ENCODE data around the gene SERPINB7. TPM values are rescaled to one million over a fixed set of nuclear protein-coding genes. Genes with fewer than 3 reads are reported as not detected.

Gene SERPINB7
- polyA plus RNA-seq, 3 donors: not detected

DNA sequence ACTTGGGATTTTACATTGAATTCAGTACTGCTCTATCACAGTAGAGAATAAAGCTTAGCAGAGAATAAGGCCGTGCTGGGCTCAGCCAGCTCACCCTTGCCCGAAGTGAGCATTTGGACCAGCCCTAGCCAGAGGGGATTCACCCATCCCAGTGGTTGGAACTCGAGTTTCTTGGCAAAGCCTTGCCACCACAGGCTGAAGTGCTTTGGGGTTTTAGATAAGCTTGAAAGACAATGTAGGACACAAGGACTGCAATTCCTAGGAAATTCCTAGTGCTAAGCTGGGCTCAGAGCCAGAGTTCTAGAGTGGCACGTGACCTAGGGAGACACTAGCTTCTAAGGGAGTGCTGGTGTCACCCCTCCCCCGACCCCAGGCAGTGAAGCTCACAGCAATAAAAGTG, 44.4 kb upstream of the SERPINB7 start:
- peaks cover 0 to 4% (median 2%) of the 10 kb centered on the region in 7 donors for H3K9me3 Mint-ChIP-seq
- no peaks in the 10 kb centered on the region for H3K27me3 ChIP-seq (ENCODE audit: control insufficient read depth in 2 of 2, insufficient read depth in 2 of 2, low read length in 2 of 2)
- no peaks in the 10 kb centered on the region for H3K79me2 ChIP-seq (ENCODE audit: insufficient read depth, low read length)
- H3K27ac ChIP-seq (ENCODE audit: low read depth in 1 of 2, low read length in 2 of 2): no peak overlapping the region
- no peaks in the 10 kb centered on the region for H3K36me3 ChIP-seq (replicated peaks in 1 of 2; ENCODE audit: control insufficient read depth in 1 of 2, insufficient read depth in 2 of 2, low read length in 2 of 2)
- H2AFZ ChIP-seq (ENCODE audit: insufficient read depth, low read depth, low read length, poor library complexity, severe bottlenecking): no peak overlapping the region
- intact Hi-C loops (cut with micrococcal nuclease): no loop called here
- no peaks in the 10 kb centered on the region for H4K20me1 ChIP-seq (ENCODE audit: insufficient read depth, low read length)
- H3K36me3 Mint-ChIP-seq: no peaks in the 10 kb centered on the region
- H3K4me2 ChIP-seq (replicated peaks; ENCODE audit: extremely low read depth, low read length, poor library complexity, severe bottlenecking): no peak overlapping the region
- no peaks in the 10 kb centered on the region for H3K4me1 ChIP-seq (ENCODE audit: control insufficient read depth in 1 of 2, insufficient read depth in 2 of 2, low read length in 2 of 2)
- no peaks in the 10 kb centered on the region for H3K4me1 Mint-ChIP-seq
- no peaks in the 10 kb centered on the region for H3K9me3 ChIP-seq (replicated peaks in 1 of 2; ENCODE audit: control insufficient read depth in 1 of 2, insufficient read depth in 1 of 2, low read length in 2 of 2)
- peak overlapping the region in 1 of 7 donors; percentile 11 for H3K27ac Mint-ChIP-seq
- WGBS (ENCODE audit: insufficient coverage): 91% methylated on average over 4 of the region's 5 CpGs
- H3K9ac ChIP-seq (ENCODE audit: insufficient read depth, low read length, poor library complexity, severe bottlenecking): no peak overlapping the region
- no peak overlapping the region for H3K4me3 ChIP-seq (replicated peaks in 1 of 3; ENCODE audit: low read depth in 2 of 3, low read length in 3 of 3)
- H3K4me3 Mint-ChIP-seq: no peak overlapping the region
- peaks cover 10 to 22% (median 14%) of the 10 kb centered on the region in 3 donors for H3K27me3 Mint-ChIP-seq (ENCODE audit: low read depth in 3 of 3)
- TF ChIP-seq, protein P1, sequence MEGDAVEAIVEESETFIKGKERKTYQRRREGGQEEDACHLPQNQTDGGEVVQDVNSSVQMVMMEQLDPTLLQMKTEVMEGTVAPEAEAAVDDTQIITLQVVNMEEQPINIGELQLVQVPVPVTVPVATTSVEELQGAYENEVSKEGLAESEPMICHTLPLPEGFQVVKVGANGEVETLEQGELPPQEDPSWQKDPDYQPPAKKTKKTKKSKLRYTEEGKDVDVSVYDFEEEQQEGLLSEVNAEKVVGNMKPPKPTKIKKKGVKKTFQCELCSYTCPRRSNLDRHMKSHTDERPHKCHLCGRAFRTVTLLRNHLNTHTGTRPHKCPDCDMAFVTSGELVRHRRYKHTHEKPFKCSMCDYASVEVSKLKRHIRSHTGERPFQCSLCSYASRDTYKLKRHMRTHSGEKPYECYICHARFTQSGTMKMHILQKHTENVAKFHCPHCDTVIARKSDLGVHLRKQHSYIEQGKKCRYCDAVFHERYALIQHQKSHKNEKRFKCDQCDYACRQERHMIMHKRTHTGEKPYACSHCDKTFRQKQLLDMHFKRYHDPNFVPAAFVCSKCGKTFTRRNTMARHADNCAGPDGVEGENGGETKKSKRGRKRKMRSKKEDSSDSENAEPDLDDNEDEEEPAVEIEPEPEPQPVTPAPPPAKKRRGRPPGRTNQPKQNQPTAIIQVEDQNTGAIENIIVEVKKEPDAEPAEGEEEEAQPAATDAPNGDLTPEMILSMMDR (IDR thresholded peaks at IDR 0.05): no peak
- no peak for DNase-seq

DNA sequence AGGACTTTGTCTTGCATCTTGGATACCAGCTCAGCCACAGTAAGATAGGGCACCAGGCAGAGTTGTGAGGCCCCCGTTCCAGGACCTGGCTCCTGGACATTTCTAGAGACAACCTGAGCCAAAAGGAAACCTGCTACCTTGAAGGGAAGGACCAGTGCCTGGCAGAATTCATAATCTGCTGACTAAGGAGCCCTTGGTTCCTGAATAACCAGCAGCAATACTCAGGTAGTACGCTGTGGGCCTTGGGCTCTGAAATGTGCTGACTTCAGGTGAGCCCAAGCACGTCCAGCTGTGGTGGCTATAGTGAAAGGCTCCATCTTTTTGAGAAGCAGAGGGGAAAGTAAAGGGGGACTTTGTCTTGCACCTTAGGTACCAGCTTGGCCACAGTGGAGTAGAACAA, 44.0 kb upstream of the SERPINB7 start:
- H3K9me3 ChIP-seq (replicated peaks in 1 of 2; ENCODE audit: control insufficient read depth in 1 of 2, insufficient read depth in 1 of 2, low read length in 2 of 2): no peaks in the 10 kb centered on the region
- no peaks in the 10 kb centered on the region for H3K36me3 ChIP-seq (replicated peaks in 1 of 2; ENCODE audit: control insufficient read depth in 1 of 2, insufficient read depth in 2 of 2, low read length in 2 of 2)
- DNase-seq: no peak
- 94% methylated on average over 3 of the region's 3 CpGs for WGBS (ENCODE audit: insufficient coverage)
- no peaks in the 10 kb centered on the region for H3K4me1 ChIP-seq (ENCODE audit: control insufficient read depth in 1 of 2, insufficient read depth in 2 of 2, low read length in 2 of 2)
- no peaks in the 10 kb centered on the region for H4K20me1 ChIP-seq (ENCODE audit: insufficient read depth, low read length)
- Mint-ChIP-seq H3K27ac (peak overlapping the region in 1 of 7 donors; percentile 25), H3K4me1 (no peaks in the 10 kb centered on the region), H3K9me3 (peaks cover 0 to 4% (median 2%) of the 10 kb centered on the region in 7 donors), H3K4me3 (no peak overlapping the region), H3K27me3 (ENCODE audit: low read depth in 3 of 3) (peaks cover 8 to 22% (median 14%) of the 10 kb centered on the region in 3 donors), H3K36me3 (no peaks in the 10 kb centered on the region)
- intact Hi-C loops (cut with micrococcal nuclease): no loop called here
- TF ChIP-seq, protein P1 (IDR thresholded peaks at IDR 0.05): no peak
- H3K27me3 ChIP-seq (ENCODE audit: control insufficient read depth in 2 of 2, insufficient read depth in 2 of 2, low read length in 2 of 2): no peaks in the 10 kb centered on the region
- H3K4me3 ChIP-seq (replicated peaks in 1 of 3; ENCODE audit: low read depth in 2 of 3, low read length in 3 of 3): no peak overlapping the region
- H3K4me2 ChIP-seq (replicated peaks; ENCODE audit: extremely low read depth, low read length, poor library complexity, severe bottlenecking): no peak overlapping the region
- no peak overlapping the region for H3K27ac ChIP-seq (ENCODE audit: low read depth in 1 of 2, low read length in 2 of 2)
- H3K9ac ChIP-seq (ENCODE audit: insufficient read depth, low read length, poor library complexity, severe bottlenecking): no peak overlapping the region
- H3K79me2 ChIP-seq (ENCODE audit: insufficient read depth, low read length): no peaks in the 10 kb centered on the region
- no peak overlapping the region for H2AFZ ChIP-seq (ENCODE audit: insufficient read depth, low read depth, low read length, poor library complexity, severe bottlenecking)

Measured in CD14-positive monocyte (primary cell).